ENCODE results near the gene CFAP251. TPM values are rescaled to one million over a fixed set of nuclear protein-coding genes. Genes with fewer than 3 reads are reported as not detected.

The CFAP251 gene
- total RNA-seq, 1 donor from 2014 or later = 4.7 TPM

GRCh38 chr12:122001466-122002209 is 83.2 kb downstream of the CFAP251 start:
- H3K27ac ChIP-seq (ENCODE audit: low read depth, low read length) = no peak overlapping the region

GRCh38 chr12:122003651-122004611 is 85.5 kb downstream of the CFAP251 start:
- Mint-ChIP-seq H3K27ac (ENCODE audit: unreplicated experiment) (peak overlapping the region; percentile 69), H3K27me3 (ENCODE audit: low read depth, unreplicated experiment) (peaks cover 8% of the 10 kb centered on the region), H3K4me1 (ENCODE audit: low read depth, unreplicated experiment) (peaks cover 7% of the 10 kb centered on the region), H3K9me3 (ENCODE audit: unreplicated experiment) (peaks cover 5% of the 10 kb centered on the region), H3K4me3 (ENCODE audit: unreplicated experiment) (no peak overlapping the region), H3K36me3 (ENCODE audit: low read depth, unreplicated experiment) (peaks cover 9% of the 10 kb centered on the region)
- TF ChIP-seq EZH2 (IDR thresholded peaks at IDR 0.05; ENCODE audit: insufficient read depth, low read length) (no peak), CTCF (IDR thresholded peaks at IDR 0.05; ENCODE audit: insufficient read depth, low read depth, low read length) (no peak)
- Histone ChIP-seq H3K9me3 (ENCODE audit: insufficient read depth, low read depth, low read length) (no peaks in the 10 kb centered on the region), H3K9ac (ENCODE audit: low read length) (no peak overlapping the region), H2AFZ (ENCODE audit: low read depth, low read length) (no peak overlapping the region), H3K4me2 (ENCODE audit: low read length) (peak overlapping the region; percentile 13), H4K20me1 (ENCODE audit: insufficient read depth, low read length) (no peaks in the 10 kb centered on the region), H3K27me3 (ENCODE audit: insufficient read depth, low read length) (no peaks in the 10 kb centered on the region), H3K79me2 (ENCODE audit: insufficient read depth, low read length) (no peaks in the 10 kb centered on the region), H3K4me1 (ENCODE audit: insufficient read depth, low read length) (peaks cover 11% of the 10 kb centered on the region), H3K36me3 (ENCODE audit: insufficient read depth, low read length) (no peaks in the 10 kb centered on the region), H3K27ac (ENCODE audit: low read depth, low read length) (peak overlapping the region; percentile 5), H3K4me3 (ENCODE audit: insufficient read depth, low read depth, low read length) (no peak overlapping the region)
- peak; percentile 66 for FAIRE-seq
- DNase-seq (ENCODE audit: low read depth) = peak; percentile 76

More at GRCh38 chr12:122001466-122002209, 83.2 kb downstream of the CFAP251 start:
- Histone ChIP-seq H3K79me2 (ENCODE audit: insufficient read depth, low read length) (no peaks in the 10 kb centered on the region), H2AFZ (ENCODE audit: low read depth, low read length) (peak overlapping the region; percentile 47), H4K20me1 (ENCODE audit: insufficient read depth, low read length) (no peaks in the 10 kb centered on the region), H3K9me3 (ENCODE audit: insufficient read depth, low read depth, low read length) (no peaks in the 10 kb centered on the region), H3K4me2 (ENCODE audit: low read length) (no peak overlapping the region), H3K9ac (ENCODE audit: low read length) (no peak overlapping the region), H3K4me1 (ENCODE audit: insufficient read depth, low read length) (peaks cover 11% of the 10 kb centered on the region), H3K36me3 (ENCODE audit: insufficient read depth, low read length) (no peaks in the 10 kb centered on the region), H3K27me3 (ENCODE audit: insufficient read depth, low read length) (no peaks in the 10 kb centered on the region), H3K4me3 (ENCODE audit: insufficient read depth, low read depth, low read length) (no peak overlapping the region)
- FAIRE-seq = no peak
- H3K4me3 Mint-ChIP-seq (ENCODE audit: unreplicated experiment) = no peak overlapping the region
- peak overlapping the region; percentile 77 for H3K27ac Mint-ChIP-seq (ENCODE audit: unreplicated experiment)
- H3K27me3 Mint-ChIP-seq (ENCODE audit: low read depth, unreplicated experiment) = peaks cover 3% of the 10 kb centered on the region
- H3K36me3 Mint-ChIP-seq (ENCODE audit: low read depth, unreplicated experiment) = peaks cover 5% of the 10 kb centered on the region
- H3K4me1 Mint-ChIP-seq (ENCODE audit: low read depth, unreplicated experiment) = peaks cover 7% of the 10 kb centered on the region
- TF ChIP-seq CTCF (IDR thresholded peaks at IDR 0.05; ENCODE audit: insufficient read depth, low read depth, low read length) (no peak), EZH2 (IDR thresholded peaks at IDR 0.05; ENCODE audit: insufficient read depth, low read length) (no peak)
- H3K9me3 Mint-ChIP-seq (ENCODE audit: unreplicated experiment) = peaks cover 5% of the 10 kb centered on the region
- no peak for DNase-seq (ENCODE audit: low read depth)

Measured in astrocyte (in vitro differentiated cells and primary cell).